HG03108 (cell line): ENCODE results near the gene CREB1.
"Not testable (repeated sequence)": the region's sequence is repeated elsewhere in the genome, so short reads cannot be mapped to it uniquely, and the experiment has no call there.

Experiments used
- ATAC-seq: cut with Tn5 transposase; IDR thresholded peaks from one replicate; pipeline ENCODE4 v1.9.1; 2021; ENCODE audit warnings: moderate library complexity; ENCODE audit not compliant: unreplicated experiment

CREB1 gene

DNA sequence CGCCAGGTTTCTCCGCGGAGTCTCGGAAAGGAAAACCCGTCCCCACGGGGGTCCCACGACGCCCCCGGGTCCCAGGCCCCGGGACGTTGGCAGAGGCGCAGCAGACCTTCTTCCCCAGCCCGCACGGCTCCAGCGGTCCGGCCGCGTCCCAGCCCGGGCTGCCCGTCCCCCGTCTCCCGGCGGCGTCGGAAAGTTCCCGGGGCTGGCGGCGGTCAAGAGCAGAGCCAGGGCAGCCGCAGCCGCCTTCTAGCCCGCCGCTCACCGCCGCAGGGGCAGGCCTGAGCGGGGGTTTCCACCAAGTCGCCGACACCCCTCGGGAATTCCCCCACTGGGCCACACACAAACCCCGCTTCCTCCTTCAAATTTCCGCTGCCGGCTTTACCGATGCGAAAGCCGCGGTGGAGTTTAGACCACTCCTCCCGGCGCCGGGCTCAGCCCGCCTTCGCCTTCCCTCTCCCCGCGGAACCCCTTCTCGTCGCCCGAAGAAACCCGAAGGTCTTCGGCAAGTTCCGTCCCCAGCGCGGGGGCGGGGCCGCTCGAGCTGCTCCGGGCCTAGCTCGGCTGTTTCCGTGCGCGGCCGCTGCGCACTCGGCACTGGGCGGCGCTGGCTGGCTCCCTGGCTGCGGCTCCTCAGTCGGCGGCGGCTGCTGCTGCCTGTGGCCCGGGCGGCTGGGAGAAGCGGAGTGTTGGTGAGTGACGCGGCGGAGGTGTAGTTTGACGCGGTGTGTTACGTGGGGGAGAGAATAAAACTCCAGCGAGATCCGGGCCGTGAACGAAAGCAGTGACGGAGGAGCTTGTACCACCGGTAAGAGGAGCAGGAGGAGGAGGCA lies at the start of gene CREB1:
TSS of gene CREB1 (plus strand) at position 633 of the 830 bp plus-strand sequence. CDS start 25,674 bp downstream, outside the sequence.
- peak; percentile 84 for ATAC-seq

GRCh38 chr2:207480521-207481040 lies 49.2 kb upstream of the CREB1 start:
- ATAC-seq: no peak

- no peak for ATAC-seq
Measured at GRCh38 chr2:207481924-207482323, 47.8 kb upstream of the CREB1 start.

- no peak for ATAC-seq
Measured at GRCh38 chr2:207482630-207483029, 47.1 kb upstream of the CREB1 start.

DNA sequence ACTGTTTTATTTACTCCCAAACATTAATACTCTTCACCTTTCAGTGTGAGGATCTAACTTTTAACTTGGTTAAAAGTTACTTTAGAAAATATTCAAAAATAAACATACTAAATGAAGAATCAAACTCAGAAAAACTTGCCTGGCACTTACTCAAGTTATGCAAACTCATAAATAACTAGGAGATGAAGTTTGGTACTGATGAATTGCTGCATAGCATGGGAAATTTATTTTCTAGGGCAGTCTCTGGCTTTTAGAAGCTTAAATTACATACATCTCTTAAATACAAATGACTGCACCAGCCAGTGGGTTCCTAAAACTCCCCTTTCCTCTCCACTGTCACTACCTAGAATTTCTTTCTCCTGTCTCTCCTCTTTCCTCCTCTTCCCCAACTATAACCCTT lies 46.7 kb upstream of the CREB1 start:
- no peak for ATAC-seq

DNA sequence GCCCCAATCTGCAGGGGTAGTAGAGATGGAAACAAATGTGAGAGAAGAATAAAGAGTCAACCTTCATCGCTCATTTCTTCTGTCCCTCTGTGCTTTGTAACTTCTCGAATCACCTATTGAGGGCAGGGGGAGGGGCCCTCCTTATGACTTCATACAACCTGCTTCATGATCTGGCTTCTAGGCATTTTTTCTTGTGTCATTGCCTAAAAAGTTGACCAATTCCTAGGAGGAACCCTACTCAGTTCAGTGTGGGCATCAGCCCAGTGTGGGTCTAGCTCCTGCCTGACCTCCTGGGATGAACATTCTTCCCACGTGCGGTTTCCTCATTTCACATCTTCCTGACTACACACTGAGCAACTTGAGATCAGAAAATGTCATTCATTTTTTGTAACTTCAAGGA lies 46.3 kb upstream of the CREB1 start:
- ATAC-seq: no peak

DNA sequence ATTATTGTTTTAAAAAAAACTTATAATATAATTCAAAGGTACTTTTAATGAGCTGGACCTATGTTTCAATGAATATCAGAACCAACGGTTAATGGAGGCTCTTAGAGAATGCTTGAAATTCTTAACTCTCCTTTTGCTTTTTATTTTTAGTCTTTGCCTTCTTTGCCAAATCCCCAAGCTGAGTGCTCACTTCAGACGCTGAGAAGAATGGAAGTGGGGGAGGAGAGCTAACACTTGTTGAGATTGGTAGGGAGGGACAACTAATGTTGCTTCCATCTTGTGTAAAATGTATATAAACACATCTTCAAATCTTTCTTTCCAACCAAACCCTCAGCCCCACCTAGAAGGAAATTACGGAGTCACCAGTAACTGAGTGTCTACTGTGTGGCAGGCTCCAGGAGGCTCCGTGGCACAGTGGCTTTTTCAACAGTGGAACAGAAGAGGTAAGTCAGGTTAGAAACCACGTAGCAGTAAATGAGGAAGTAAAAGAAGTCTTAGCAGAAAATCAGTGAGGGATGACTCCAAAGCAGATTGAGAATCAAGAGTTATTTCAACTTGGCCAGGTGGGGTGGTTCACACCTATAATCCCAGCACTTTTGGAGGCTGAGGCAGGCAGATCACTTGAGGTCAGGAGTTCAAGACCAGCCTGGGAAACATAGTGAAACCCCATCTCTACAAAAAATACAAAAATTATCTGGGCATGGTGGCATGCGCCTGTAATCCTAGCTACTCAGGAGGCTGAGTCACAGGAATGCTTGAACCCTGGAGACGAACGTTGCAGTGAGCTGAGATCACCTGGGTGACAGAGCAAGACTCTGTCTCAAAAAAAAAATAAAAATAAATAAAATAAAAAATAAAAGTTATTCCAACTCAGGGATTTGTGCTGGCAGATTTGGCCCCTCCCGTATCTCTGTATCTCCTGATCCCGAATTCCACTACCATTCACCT lies 45.0 kb upstream of the CREB1 start:
- peak; percentile 81 for ATAC-seq

- ATAC-seq: no peak
Measured at GRCh38 chr2:207487650-207488311, 42.0 kb upstream of the CREB1 start.

- ATAC-seq: no peak
Measured at GRCh38 chr2:207489251-207489650, 40.5 kb upstream of the CREB1 start.

GRCh38 chr2:207490441-207490840 lies 39.3 kb upstream of the CREB1 start:
- no peak for ATAC-seq

GRCh38 chr2:207491086-207491485 lies 38.7 kb upstream of the CREB1 start:
- ATAC-seq: no peak

DNA sequence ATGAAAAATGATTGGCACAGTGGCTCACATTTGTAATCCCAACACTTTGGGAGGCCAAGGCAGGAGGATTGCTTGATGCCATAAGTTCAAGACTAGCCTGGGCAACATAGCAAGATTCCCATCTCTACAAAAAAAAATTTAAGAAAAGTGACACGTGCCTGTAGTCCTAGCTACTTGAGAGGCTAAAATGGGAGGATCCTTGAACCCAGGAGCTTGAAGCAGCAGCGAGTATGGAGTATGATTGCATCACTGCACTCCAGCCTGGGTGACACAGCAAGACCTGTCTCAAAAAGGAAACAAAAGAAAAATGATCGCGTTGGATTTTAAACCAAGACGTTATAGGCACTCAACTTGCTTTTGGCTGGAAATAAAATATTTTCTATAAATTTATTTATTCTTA lies 37.8 kb upstream of the CREB1 start:
- no peak for ATAC-seq

DNA sequence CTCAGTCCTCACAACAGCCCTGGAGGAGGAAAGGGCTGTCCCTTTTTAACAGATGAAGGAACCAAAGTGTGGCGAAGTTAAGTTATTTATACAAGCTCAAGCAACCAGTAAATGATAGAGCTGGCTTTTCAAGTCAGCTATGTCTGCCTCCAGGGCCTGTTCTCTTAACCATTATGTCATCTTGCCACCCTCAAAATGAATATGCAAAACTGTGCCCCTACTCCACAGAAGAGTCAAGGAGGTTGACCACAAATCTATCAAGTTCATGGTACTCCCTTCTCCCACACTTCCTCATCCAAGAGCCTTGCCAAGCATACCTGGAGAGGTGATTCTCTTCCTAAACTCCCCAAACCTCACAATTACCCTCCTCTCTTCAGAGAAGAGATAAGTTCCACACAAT lies 37.3 kb upstream of the CREB1 start:
- no peak for ATAC-seq

GRCh38 chr2:207494137-207494536 lies 35.6 kb upstream of the CREB1 start:
- no peak for ATAC-seq

DNA sequence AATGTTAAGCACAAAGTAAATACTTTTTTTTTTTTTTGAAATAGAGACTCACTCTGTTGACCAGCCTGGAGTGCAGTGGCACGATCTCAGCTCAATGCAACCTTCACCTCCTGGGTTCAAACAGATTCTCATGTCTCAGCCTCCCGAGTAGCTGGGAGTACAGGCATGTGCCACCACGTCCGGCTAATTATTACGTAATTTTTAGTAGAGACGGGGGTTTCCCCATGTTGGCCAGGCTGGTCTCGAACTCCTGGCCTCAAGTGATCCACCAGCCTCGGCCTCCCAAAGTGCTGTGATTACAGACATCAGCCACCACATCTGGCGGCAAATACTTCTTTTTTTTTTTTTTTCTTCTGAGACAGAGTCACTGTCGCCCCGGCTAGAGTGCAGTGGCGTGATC lies 32.8 kb upstream of the CREB1 start:
- ATAC-seq: not testable (repeated sequence)

DNA sequence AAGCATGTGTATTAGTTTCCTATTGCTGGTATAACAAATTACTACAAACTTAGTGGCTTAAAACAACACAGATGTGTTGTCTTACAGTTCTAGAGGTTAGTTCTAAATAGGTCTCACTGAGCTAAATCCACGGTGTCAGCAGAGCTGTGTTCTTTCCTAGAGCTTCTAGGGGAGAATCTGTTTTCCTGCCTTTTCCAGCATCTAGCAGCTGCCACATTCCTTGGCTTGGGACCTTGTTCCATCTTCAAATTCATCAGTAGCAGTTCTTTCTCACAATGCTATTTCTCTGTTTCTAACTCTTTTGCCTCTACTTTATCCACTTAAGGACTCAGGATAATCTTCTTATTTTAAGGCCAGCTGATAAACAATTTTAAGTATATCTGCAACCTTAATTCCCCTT lies 32.2 kb upstream of the CREB1 start:
- ATAC-seq: no peak

DNA sequence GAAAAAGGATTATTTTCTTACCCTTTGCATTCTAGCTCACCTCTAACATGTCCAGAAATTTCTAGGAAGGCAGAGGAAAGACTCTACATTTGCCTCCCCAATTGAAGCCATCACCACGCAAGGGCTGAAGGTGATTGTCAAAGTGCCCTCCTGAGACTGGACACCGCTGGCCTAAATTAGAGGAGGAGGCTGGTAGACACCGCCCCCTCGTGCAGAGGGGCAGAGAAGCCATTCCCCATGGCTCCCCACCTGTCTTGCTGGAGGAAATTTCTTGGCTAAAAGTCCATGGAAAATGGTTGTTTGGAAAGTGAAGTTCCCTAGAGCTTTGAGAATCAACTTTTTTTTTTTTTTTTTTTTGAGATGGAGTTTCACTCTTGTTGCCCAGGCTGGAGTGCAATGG lies 31.3 kb upstream of the CREB1 start:
- no peak for ATAC-seq

GRCh38 chr2:207499114-207499513 lies 30.6 kb upstream of the CREB1 start:
- ATAC-seq: no peak

DNA sequence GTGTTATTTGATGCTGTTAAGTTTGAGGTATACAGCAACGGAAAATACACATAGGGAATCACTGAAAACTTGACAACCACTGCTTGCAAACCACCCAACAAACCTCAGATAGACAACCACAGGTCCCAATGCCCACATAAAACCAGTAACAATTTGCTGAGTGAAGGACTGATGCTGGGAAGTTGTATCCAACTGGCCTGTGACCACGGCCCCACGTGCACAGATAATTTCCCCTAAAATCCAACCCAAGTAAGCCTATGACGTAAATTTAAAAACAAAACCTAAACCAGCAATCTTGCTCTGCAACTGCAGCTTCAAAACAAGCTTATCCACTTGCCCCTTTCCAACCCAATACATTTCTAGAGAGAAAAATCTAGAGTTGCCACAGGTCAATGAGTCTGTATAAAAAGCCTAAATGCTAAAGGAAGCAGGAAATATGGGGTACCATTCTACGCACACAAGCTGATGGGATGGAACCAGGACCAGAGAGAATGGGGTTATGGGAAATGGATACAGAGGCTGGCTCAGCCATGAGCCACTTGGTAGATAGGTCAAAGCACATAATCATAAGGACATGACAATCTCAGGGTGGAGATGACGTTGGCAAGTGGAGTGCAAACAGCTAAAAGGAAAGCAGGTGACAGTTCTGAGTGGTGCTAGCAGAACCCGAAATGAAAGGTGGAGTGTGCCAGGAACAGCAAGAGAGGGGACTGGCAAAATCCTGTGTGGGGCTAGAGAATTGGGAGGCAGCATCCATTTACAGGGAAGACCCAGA lies 27.8 kb upstream of the CREB1 start:
- ATAC-seq: no peak

DNA sequence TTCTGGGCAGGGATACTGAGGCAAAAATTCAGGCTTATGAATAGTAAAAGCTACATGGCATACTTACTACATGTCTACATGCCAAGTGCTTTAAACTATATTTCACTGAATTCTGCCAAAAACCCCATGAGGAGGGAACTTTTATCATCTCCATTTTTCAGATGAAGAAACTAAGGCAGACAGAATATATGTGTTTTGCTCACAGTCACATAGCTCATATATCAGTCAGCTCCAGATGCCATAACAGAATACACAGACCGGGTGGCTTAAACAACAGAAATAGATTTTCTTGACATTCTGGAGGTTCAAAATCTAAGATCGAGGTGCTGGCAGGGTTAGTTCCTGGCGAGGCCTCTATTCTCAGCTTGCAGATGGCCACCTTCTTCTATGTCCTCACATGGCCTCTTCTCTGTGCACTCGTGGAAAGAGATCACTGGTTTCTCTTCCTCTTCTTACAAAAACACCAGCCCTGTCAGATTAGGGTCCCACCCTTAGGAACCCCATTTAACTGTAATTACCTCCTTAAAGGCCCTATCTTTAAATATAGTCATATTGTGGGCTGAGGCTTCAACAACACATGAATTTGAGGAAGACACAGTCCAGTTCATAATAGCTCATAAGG lies 27.1 kb upstream of the CREB1 start:
- peak; percentile 49 for ATAC-seq
